Measurements from ENCODE around the gene CCDC177.
A peak's percentile ranks its signal among the peaks of the same experiment; 100 is the strongest.
"Not testable (repeated sequence)": the region's sequence is repeated elsewhere in the genome, so short reads cannot be mapped to it uniquely, and the experiment has no call there.

The CCDC177 gene

GRCh38 chr14:69599431-69599830 lies 24.8 kb upstream of the CCDC177 start:
- DNase-seq (ENCODE audit: low spot score), result not testable (repeated sequence)

GRCh38 chr14:69595336-69595735 lies 20.7 kb upstream of the CCDC177 start:
- no peak for DNase-seq (ENCODE audit: low spot score)

- DNase-seq (ENCODE audit: low spot score), result no peak
Measured at GRCh38 chr14:69594846-69595245, 20.2 kb upstream of the CCDC177 start.

GRCh38 chr14:69593018-69593677 lies 18.5 kb upstream of the CCDC177 start:
- DNase-seq (ENCODE audit: low spot score), result no peak

- no peak for DNase-seq (ENCODE audit: low spot score)
Measured at GRCh38 chr14:69591317-69591716, 16.6 kb upstream of the CCDC177 start.

GRCh38 chr14:69587389-69587788 lies 12.7 kb upstream of the CCDC177 start:
- DNase-seq (ENCODE audit: low spot score), result no peak

- peak; percentile 61 for DNase-seq (ENCODE audit: low spot score)
Measured at GRCh38 chr14:69586404-69586803, 11.7 kb upstream of the CCDC177 start.

GRCh38 chr14:69584389-69584788 lies 9.7 kb upstream of the CCDC177 start:
- no peak for DNase-seq (ENCODE audit: low spot score)

- no peak for DNase-seq (ENCODE audit: low spot score)
Measured at GRCh38 chr14:69582829-69583228, 8.2 kb upstream of the CCDC177 start.

- peak; percentile 58 for DNase-seq (ENCODE audit: low spot score)
Measured at GRCh38 chr14:69582212-69582611, 7.5 kb upstream of the CCDC177 start.

- no peak for DNase-seq (ENCODE audit: low spot score)
Measured at GRCh38 chr14:69581316-69581935, 6.8 kb upstream of the CCDC177 start.

- no peak for DNase-seq (ENCODE audit: low spot score)
Measured at GRCh38 chr14:69580009-69580577, 5.4 kb upstream of the CCDC177 start.

- no peak for DNase-seq (ENCODE audit: low spot score)
Measured at GRCh38 chr14:69579476-69579875, 4.8 kb upstream of the CCDC177 start.

- no peak for DNase-seq (ENCODE audit: low spot score)
Measured at GRCh38 chr14:69574954-69575295, 254 bp upstream of the CCDC177 start.

GRCh38 chr14:69573831-69574262 lies 824 bp downstream of the CCDC177 start:
- DNase-seq (ENCODE audit: low spot score), result no peak

GRCh38 chr14:69573205-69573830 lies 1.4 kb downstream of the CCDC177 start:
- no peak for DNase-seq (ENCODE audit: low spot score)

- no peak for DNase-seq (ENCODE audit: low spot score)
Measured at GRCh38 chr14:69572841-69573135, 1.9 kb downstream of the CCDC177 start.

- DNase-seq (ENCODE audit: low spot score), result no peak
Measured at GRCh38 chr14:69572030-69572840, 2.4 kb downstream of the CCDC177 start.

- no peak for DNase-seq (ENCODE audit: low spot score)
Measured at GRCh38 chr14:69571449-69572029, 3.1 kb downstream of the CCDC177 start.

- no peak for DNase-seq (ENCODE audit: low spot score)
Measured at GRCh38 chr14:69570836-69571330, 3.8 kb downstream of the CCDC177 start.

GRCh38 chr14:69569859-69570258 lies 4.8 kb downstream of the CCDC177 start:
- no peak for DNase-seq (ENCODE audit: low spot score)

GRCh38 chr14:69567563-69567962 lies 7.1 kb downstream of the CCDC177 start:
- no peak for DNase-seq (ENCODE audit: low spot score)
